RWPE2 (cell line): ENCODE measurements around the gene FMOD.

ENCODE experiments used
- ATAC-seq: fragments of 200-7000 bp; cut with Tn5 transposase; 3 replicates; pipeline ENCODE4 v1.9.1; 2021; ENCODE audit warnings: low read depth
- DNase-seq: peaks from one replicate; pipeline ENCODE4 v3.0.0-alpha.2; 2020; ENCODE audit warnings: low spot score
- H3K27ac ChIP-seq: fragments of 450-650 bp; 2 replicates; pipeline ENCODE4 v1.5.1; 2017; ENCODE audit warnings: mild to moderate bottlenecking; ENCODE audit not compliant: poor library complexity, severe bottlenecking
- H3K27me3 ChIP-seq: fragments of 250-450 bp; sonication (Bioruptor Pico); 2 replicates; pipeline ENCODE4 v1.5.1; 2021; ENCODE audit warnings: mild to moderate bottlenecking, moderate library complexity; ENCODE audit not compliant: insufficient read depth, poor library complexity, severe bottlenecking
- H3K36me3 ChIP-seq: fragments of 250-450 bp; sonication (Bioruptor Pico); 2 replicates; pipeline ENCODE4 v1.5.1; 2020; ENCODE audit warnings: low read depth, mild to moderate bottlenecking, moderate library complexity
- H3K4me1 ChIP-seq: fragments of 250-450 bp; sonication (Bioruptor Pico); 2 replicates; pipeline ENCODE4 v1.5.1; 2021; ENCODE audit warnings: mild to moderate bottlenecking, moderate library complexity; ENCODE audit not compliant: insufficient read depth, poor library complexity, severe bottlenecking
- H3K4me3 ChIP-seq: fragments of 250-450 bp; sonication (Bioruptor Pico); 2 replicates; pipeline ENCODE4 v1.5.1; 2021; ENCODE audit warnings: mild to moderate bottlenecking, moderate library complexity; ENCODE audit not compliant: severe bottlenecking
- H3K9me3 ChIP-seq: fragments of 250-450 bp; sonication (Bioruptor Pico); 2 replicates; pipeline ENCODE4 v1.5.1; 2021; ENCODE audit warnings: mild to moderate bottlenecking, moderate library complexity; ENCODE audit not compliant: severe bottlenecking
- TF ChIP-seq, protein P1 (sequence below): fragments of 450-650 bp; IDR thresholded peaks from one replicate; pipeline ENCODE4 v1.5.1; 2017; ENCODE audit warnings: mild to moderate bottlenecking, moderate library complexity; ENCODE audit not compliant: poor library complexity, severe bottlenecking

FMOD gene

DNA sequence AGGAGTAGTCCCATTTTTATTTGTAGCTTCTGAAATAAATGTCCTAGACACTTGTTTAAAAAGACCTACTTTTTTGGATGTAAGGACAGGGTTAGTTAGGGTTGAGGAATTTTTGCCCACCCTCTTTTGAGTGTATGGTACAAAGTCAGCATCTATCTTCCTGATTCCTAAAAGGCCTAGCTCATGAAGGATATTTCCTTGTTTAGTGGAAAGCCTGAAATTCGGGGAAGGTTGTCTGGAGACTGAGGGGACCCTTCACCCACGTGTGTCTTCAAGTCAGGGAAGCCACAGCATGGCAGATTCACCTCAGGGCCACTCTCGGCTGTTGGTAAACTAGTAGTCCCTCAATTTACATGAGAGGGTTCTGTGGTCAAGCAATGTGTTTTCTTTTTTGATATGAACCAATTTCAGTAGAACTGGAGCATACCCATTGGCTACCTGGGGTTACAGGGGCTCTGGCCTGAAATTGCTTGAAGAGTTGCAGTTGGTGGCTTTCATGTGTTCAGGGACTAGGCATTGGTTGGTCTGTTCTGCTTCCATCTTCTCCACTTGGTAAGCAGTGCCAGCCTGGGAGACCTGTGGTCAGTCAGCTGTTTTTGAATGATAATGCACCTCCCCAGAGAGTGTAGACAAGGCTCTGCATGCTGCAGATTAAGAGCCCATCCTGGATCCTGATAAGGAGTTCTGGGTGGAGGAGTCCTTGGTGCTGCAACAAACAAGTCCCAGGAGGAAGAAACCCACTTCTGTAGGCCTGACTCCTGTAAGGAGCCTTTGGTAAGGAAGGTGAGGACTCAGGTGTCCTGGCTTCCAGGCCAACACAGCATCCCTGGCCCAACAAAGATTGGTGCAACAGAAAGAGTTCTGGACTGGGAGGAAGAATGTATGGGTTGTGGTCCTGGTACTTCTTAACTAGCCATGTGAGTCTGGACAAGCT, 39.3 kb downstream of the FMOD start:
- ATAC-seq (no peak), DNase-seq (no peak)
- Histone ChIP-seq H3K4me1 (peaks cover 11% of the 10 kb centered on the region), H3K9me3 (no peaks in the 10 kb centered on the region), H3K27ac (no peak overlapping the region), H3K36me3 (peaks cover 21% of the 10 kb centered on the region), H3K27me3 (no peaks in the 10 kb centered on the region), H3K4me3 (no peak overlapping the region)
- TF ChIP-seq, protein P1, sequence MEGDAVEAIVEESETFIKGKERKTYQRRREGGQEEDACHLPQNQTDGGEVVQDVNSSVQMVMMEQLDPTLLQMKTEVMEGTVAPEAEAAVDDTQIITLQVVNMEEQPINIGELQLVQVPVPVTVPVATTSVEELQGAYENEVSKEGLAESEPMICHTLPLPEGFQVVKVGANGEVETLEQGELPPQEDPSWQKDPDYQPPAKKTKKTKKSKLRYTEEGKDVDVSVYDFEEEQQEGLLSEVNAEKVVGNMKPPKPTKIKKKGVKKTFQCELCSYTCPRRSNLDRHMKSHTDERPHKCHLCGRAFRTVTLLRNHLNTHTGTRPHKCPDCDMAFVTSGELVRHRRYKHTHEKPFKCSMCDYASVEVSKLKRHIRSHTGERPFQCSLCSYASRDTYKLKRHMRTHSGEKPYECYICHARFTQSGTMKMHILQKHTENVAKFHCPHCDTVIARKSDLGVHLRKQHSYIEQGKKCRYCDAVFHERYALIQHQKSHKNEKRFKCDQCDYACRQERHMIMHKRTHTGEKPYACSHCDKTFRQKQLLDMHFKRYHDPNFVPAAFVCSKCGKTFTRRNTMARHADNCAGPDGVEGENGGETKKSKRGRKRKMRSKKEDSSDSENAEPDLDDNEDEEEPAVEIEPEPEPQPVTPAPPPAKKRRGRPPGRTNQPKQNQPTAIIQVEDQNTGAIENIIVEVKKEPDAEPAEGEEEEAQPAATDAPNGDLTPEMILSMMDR, result no peak

DNA sequence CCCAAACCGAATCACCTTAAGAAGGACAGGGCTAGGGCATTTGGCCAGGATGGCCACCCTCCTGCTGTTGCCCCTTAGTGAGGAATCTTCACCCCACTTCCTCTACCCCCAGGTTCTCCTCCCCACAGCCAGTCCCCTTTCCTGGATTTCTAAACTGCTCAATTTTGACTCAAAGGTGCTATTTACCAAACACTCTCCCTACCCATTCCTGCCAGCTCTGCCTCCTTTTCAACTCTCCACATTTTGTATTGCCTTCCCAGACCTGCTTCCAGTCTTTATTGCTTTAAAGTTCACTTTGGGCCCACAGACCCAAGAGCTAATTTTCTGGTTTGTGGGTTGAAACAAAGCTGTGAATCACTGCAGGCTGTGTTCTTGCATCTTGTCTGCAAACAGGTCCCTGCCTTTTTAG, 42.0 kb downstream of the FMOD start:
- Histone ChIP-seq H3K36me3 (peaks cover 21% of the 10 kb centered on the region), H3K27ac (no peak overlapping the region), H3K27me3 (no peaks in the 10 kb centered on the region), H3K4me3 (no peak overlapping the region), H3K4me1 (peaks cover 14% of the 10 kb centered on the region), H3K9me3 (no peaks in the 10 kb centered on the region)
- ATAC-seq (no peak), DNase-seq (no peak)
- TF ChIP-seq, protein P1, result no peak

DNA sequence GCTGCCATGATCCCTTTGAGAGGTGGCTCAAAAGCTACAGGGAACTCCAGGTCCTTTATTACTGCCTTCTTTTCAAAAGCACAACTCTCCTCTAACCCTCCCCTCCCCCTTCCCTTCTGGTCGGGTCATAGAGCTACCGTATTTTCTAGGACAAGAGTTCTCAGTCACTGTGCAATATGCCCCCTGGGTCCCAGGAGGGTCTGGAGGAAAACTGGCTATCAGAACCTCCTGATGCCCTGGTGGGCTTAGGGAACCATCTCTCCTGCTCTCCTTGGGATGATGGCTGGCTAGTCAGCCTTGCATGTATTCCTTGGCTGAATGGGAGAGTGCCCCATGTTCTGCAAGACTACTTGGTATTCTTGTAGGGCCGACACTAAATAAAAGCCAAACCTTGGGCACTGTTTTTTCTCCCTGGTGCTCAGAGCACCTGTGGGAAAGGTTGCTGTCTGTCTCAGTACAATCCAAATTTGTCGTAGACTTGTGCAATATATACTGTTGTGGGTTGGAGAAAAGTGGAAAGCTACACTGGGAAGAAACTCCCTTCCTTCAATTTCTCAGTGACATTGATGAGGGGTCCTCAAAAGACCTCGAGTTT, 42.5 kb downstream of the FMOD start:
- ATAC-seq, result no peak
- Histone ChIP-seq H3K4me1 (peaks cover 15% of the 10 kb centered on the region), H3K27ac (no peak overlapping the region), H3K36me3 (peaks cover 21% of the 10 kb centered on the region), H3K4me3 (no peak overlapping the region), H3K27me3 (no peaks in the 10 kb centered on the region), H3K9me3 (no peaks in the 10 kb centered on the region)
- TF ChIP-seq, protein P1, result no peak
- DNase-seq, result no peak

DNA sequence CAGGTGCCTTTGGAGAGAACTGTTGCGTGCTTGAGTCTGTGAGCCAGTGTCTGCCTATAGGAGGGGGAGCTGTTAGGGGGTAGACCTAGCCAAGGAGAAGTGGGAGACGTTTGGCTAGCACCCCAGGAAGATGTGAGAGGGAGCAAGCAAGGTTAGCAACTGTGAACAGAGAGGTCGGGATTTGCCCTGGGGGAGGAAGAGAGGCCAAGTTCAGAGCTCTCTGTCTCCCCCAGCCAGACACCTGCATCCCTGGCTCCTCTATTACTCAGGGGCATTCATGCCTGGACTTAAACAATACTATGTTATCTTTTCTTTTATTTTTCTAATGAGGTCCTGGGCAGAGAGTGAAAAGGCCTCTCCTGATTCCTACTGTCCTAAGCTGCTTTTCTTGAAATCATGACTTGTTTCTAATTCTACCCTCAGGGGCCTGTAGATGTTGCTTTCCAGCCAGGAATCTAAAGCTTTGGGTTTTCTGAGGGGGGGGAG, 43.2 kb downstream of the FMOD start:
- no peaks in the 10 kb centered on the region for H3K27me3 ChIP-seq
- no peak for DNase-seq

More for the DNA sequence above, 43.2 kb downstream of the FMOD start:
- Histone ChIP-seq H3K4me3 (no peak overlapping the region), H3K36me3 (peaks cover 21% of the 10 kb centered on the region), H3K4me1 (peaks cover 20% of the 10 kb centered on the region), H3K27ac (no peak overlapping the region), H3K9me3 (no peaks in the 10 kb centered on the region)
- TF ChIP-seq, protein P1, result no peak
- ATAC-seq, result no peak
